HCT116 (cell line): Measurements from ENCODE around the gene ABCC2. TPM values are rescaled to one million over a fixed set of nuclear protein-coding genes. Genes with fewer than 3 reads are reported as not detected.

Experiments used
- ATAC-seq: fragments of 200-7000 bp; cut with Tn5 transposase; 2 replicates; pipeline ENCODE4 v1.9.1; 2020; ENCODE audit warnings: mild to moderate bottlenecking, moderate library complexity
- Bru-seq: library from RNA; stranded (reverse); fragments of 400-500 nt; gene quantifications from one replicate; lab custom pipeline; 2021; lab: Mats Ljungman, UMichigan
- BruChase-seq, 2 experiments: library from RNA; stranded (reverse); fragments of 400-500 nt; gene quantifications; one replicate each; lab custom pipeline; 2021; lab: Mats Ljungman, UMichigan
- BruUV-seq: library from RNA; stranded (reverse); fragments of 400-500 nt; replicated peaks from 2 replicates; lab custom pipeline; 2021; lab: Mats Ljungman, UMichigan
- CTCF ChIA-PET: fragments of 300-600 bp; sonication (Branson Sonifier 250); formaldehyde crosslinking; loops from one replicate; lab custom pipeline; 2021; ENCODE audit warnings: antibody characterized with exemption; lab: Charles Lee
- POLR2A ChIA-PET: fragments of 300-600, 350-600 bp; sonication (Branson Sonifier 250); formaldehyde crosslinking; loops from one replicate; lab custom pipeline; 2021; ENCODE audit warnings: antibody characterized with exemption; lab: Charles Lee
- RAD21 ChIA-PET, 2 experiments: fragments of 300-600 bp; sonication (Branson Sonifier 250); formaldehyde crosslinking; loops; one replicate each; lab custom pipeline; 2023; ENCODE audit warnings: low total read pairs in 2 of 2; ENCODE audit not compliant: uncharacterized antibody in 2 of 2, unreplicated experiment in 2 of 2, low non-redundant PET in 1 of 2; lab: Charles Lee
- DNase-seq: peaks from one replicate; pipeline ENCODE4 v3.0.0-alpha.2; 2010; ENCODE audit warnings: low read depth, low spot score
- H2AFZ ChIP-seq: fragments of 200-600 bp; shearing (Covaris generic), sonication (generic); 2 replicates; pipeline ENCODE4 v1.6.1; 2017; ENCODE audit warnings: low read depth, mixed run types, mixed read lengths, antibody characterized with exemption, low read length; ENCODE audit not compliant: poor library complexity, severe bottlenecking
- H3K27ac ChIP-seq: 2 replicates; pipeline ENCODE4 v1.5.1; 2012; ENCODE audit warnings: low read depth, low read length
- H3K27me3 ChIP-seq: fragments of 200-600 bp; sonication (generic); 2 replicates; pipeline ENCODE4 v1.6.1; 2016; ENCODE audit warnings: mixed run types, low read length, mixed read lengths; ENCODE audit not compliant: insufficient read depth
- H3K36me3 ChIP-seq, 2 experiments: fragments of 200-500 bp in 1 of 2; fragments of 200-600 bp in 1 of 2; sonication (Bioruptor generic) in 1 of 2; sonication (generic) in 1 of 2; 2 replicates each; pipeline versions ENCODE4 v1.5.1 to v1.6.1; 2014 to 2016; ENCODE audit warnings: low read length in 2 of 2, inconsistent platforms in 1 of 2, mixed read lengths in 1 of 2, mixed run types in 1 of 2; ENCODE audit not compliant: insufficient read depth in 2 of 2, control insufficient read depth in 1 of 2
- H3K4me1 ChIP-seq, 2 experiments: fragments of 200-600 bp in 1 of 2; sonication (generic) in 1 of 2; 2 replicates each; pipeline versions ENCODE4 v1.5.1 to v1.6.1; 2012 to 2017; ENCODE audit warnings: low read length in 2 of 2, inconsistent platforms in 1 of 2, mild to moderate bottlenecking in 1 of 2, mixed read lengths in 1 of 2, mixed run types in 1 of 2, moderate library complexity in 1 of 2; ENCODE audit not compliant: insufficient read depth in 2 of 2, control insufficient read depth in 1 of 2
- H3K4me2 ChIP-seq: fragments of 200-600 bp; sonication (generic); 2 replicates; pipeline ENCODE4 v1.6.1; 2017; ENCODE audit warnings: mixed run types, low read length, mixed read lengths
- H3K4me3 ChIP-seq, 2 experiments: fragments of 200-600 bp in 1 of 2; sonication (generic) in 1 of 2; replicated peaks in 1 of 2; 2 replicates each; pipeline ENCODE4 v1.5.1; 2011 to 2016; ENCODE audit warnings: low read length in 2 of 2, control low read depth in 1 of 2, low read depth in 1 of 2, mild to moderate bottlenecking in 1 of 2, mixed read lengths in 1 of 2, mixed run types in 1 of 2
- H3K79me2 ChIP-seq: fragments of 200-600 bp; sonication (generic); 2 replicates; pipeline ENCODE4 v1.6.1; 2017; ENCODE audit warnings: mild to moderate bottlenecking, mixed run types, low read length, moderate library complexity, mixed read lengths; ENCODE audit not compliant: insufficient read depth
- H3K9ac ChIP-seq: fragments of 200-600 bp; sonication (generic); 2 replicates; pipeline ENCODE4 v1.6.1; 2016; ENCODE audit warnings: low read length, mixed read lengths
- H3K9me2 ChIP-seq: fragments of 200-600 bp; sonication (generic), shearing (Covaris generic); 2 replicates; pipeline ENCODE4 v1.6.1; 2017; ENCODE audit warnings: mixed run types, mild to moderate bottlenecking, moderate library complexity; ENCODE audit not compliant: insufficient read depth
- H3K9me3 ChIP-seq, 2 experiments: fragments of 200-500 bp in 1 of 2; fragments of 200-600 bp in 1 of 2; sonication (Bioruptor generic) in 1 of 2; sonication (generic) in 1 of 2; 2 replicates each; pipeline ENCODE4 v1.6.1; 2014 to 2017; ENCODE audit warnings: low read length in 2 of 2, mixed read lengths in 2 of 2, inconsistent platforms in 1 of 2, low read depth in 1 of 2, mild to moderate bottlenecking in 1 of 2, mixed run types in 1 of 2, moderate library complexity in 1 of 2; ENCODE audit not compliant: control insufficient read depth in 1 of 2, insufficient read depth in 1 of 2
- H4K20me1 ChIP-seq: fragments of 200-600 bp; sonication (generic), shearing (Covaris generic); 2 replicates; pipeline ENCODE4 v1.6.1; 2017; ENCODE audit warnings: mixed run types, mild to moderate bottlenecking, moderate library complexity; ENCODE audit not compliant: insufficient read depth
- JUND ChIP-seq: IDR thresholded peaks from 2 replicates; pipeline ENCODE4 v1.6.1; 2012
- POLR2AphosphoS5 ChIP-seq: IDR thresholded peaks from 2 replicates; pipeline ENCODE4 v1.6.1; 2011; ENCODE audit warnings: mild to moderate bottlenecking, low read depth, low read length, moderate library complexity
- SP1 ChIP-seq: IDR thresholded peaks from 2 replicates; pipeline ENCODE4 v1.6.1; 2012; ENCODE audit warnings: low read depth
- TCF7L2 ChIP-seq: IDR thresholded peaks from 2 replicates; pipeline ENCODE4 v1.7.0; 2011; ENCODE audit warnings: borderline replicate concordance, inconsistent platforms; ENCODE audit not compliant: insufficient read depth, insufficient read length; ENCODE audit errors: extremely low read depth
- intact Hi-C: fragments of 100-400 bp; cut with micrococcal nuclease; formaldehyde crosslinking; loops from 2 replicates; pipeline ENCODE4 v1.10.0; 2022
- long read RNA-seq: library from polyadenylated mRNA; unstranded; transcript quantifications from one replicate; pipeline ENCODE4 v2.0.0, GENCODE V29; 2021; ENCODE audit not compliant: unreplicated experiment
- polyA plus RNA-seq: library from polyadenylated mRNA; unstranded; fragments of >200 nt; gene quantifications from 2 replicates; pipeline ENCODE4 v1.2.1, GENCODE V29; 2012; ENCODE audit warnings: missing spikeins
- total RNA-seq: library from RNA; stranded (reverse); gene quantifications from one replicate; pipeline ENCODE4 v1.2.1, GENCODE V29; 2021; ENCODE audit not compliant: unreplicated experiment
- TF ChIP-seq, protein P1 (sequence below): IDR thresholded peaks from 2 replicates; pipeline ENCODE4 v1.6.1; 2012; ENCODE audit warnings: low read depth

ABCC2 gene
- total RNA-seq = 88.2 TPM
- 8.1 and 12.2 TPM in 2 replicates for polyA plus RNA-seq
- percentile 89 among the genes with signal in this experiment for Bru-seq, nascent RNA
- BruChase-seq, experiment 1, labeled RNA remaining after a 6-hour chase = percentile 93 among the genes with signal in this experiment
- percentile 95 among the genes with signal in this experiment for BruChase-seq, experiment 2, labeled RNA remaining after a 2-hour chase
- long read RNA-seq, full-length matches to known transcripts = 30 of 98 reads
- long read RNA-seq, partial matches to known transcripts = 32 of 98 reads
- long read RNA-seq, other reads (novel, unspliced or antisense) = 36 of 98 reads

- CTCF ChIA-PET = no interaction called here
Observed at GRCh38 chr10:99782447-99783286, at the start of gene ABCC2. TSS of gene ABCC2 (plus strand) at chr10:99782640. CDS start at chr10:99782845, 205 bp downstream.

More at GRCh38 chr10:99782447-99783286, at the start of gene ABCC2:
- Histone ChIP-seq H3K9me3 (no peaks in the 10 kb centered on the region), H2AFZ (no peak within 1 kb of the TSS), H3K4me3 (peak within 1 kb of the TSS; percentile 4 to 43), H3K4me1 (peaks cover 82 to 89% of the 10 kb centered on the region in 2 experiments), H3K27me3 (no peaks in the 10 kb centered on the region), H3K9ac (peak within 1 kb of the TSS; percentile 76), H3K79me2 (0 out of 2 replicates have a peak, but pooled peaks cover 5% of the 10 kb centered on the region), H3K36me3 (peaks cover 0 to 6% of the 10 kb centered on the region in 2 experiments; a peak in 1 of 4 replicates), H3K27ac (peak within 1 kb of the TSS; percentile 100), H3K9me2 (no peaks in the 10 kb centered on the region), H4K20me1 (no peaks in the 10 kb centered on the region), H3K4me2 (peak within 1 kb of the TSS; percentile 82)
- ChIA-PET POLR2A (interaction anchor here (1.6 to 1.9 kb wide), 2 partner anchors 50 to 161 kb away, joined by 4 to 5 read pairs; no protein-coding TSS in a partner anchor), RAD21 (no interaction called here)
- TSS peak; percentile 51 for BruUV-seq
- DNase-seq (no peak), ATAC-seq (peak; percentile 21)
- TF ChIP-seq TCF7L2 (peak; percentile 89), JUND (no peak), SP1 (no peak), POLR2AphosphoS5 (peak; percentile 50)
- TF ChIP-seq, protein P1, sequence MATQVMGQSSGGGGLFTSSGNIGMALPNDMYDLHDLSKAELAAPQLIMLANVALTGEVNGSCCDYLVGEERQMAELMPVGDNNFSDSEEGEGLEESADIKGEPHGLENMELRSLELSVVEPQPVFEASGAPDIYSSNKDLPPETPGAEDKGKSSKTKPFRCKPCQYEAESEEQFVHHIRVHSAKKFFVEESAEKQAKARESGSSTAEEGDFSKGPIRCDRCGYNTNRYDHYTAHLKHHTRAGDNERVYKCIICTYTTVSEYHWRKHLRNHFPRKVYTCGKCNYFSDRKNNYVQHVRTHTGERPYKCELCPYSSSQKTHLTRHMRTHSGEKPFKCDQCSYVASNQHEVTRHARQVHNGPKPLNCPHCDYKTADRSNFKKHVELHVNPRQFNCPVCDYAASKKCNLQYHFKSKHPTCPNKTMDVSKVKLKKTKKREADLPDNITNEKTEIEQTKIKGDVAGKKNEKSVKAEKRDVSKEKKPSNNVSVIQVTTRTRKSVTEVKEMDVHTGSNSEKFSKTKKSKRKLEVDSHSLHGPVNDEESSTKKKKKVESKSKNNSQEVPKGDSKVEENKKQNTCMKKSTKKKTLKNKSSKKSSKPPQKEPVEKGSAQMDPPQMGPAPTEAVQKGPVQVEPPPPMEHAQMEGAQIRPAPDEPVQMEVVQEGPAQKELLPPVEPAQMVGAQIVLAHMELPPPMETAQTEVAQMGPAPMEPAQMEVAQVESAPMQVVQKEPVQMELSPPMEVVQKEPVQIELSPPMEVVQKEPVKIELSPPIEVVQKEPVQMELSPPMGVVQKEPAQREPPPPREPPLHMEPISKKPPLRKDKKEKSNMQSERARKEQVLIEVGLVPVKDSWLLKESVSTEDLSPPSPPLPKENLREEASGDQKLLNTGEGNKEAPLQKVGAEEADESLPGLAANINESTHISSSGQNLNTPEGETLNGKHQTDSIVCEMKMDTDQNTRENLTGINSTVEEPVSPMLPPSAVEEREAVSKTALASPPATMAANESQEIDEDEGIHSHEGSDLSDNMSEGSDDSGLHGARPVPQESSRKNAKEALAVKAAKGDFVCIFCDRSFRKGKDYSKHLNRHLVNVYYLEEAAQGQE = no peak
- intact Hi-C loops = no loop called here
